Measurements from ENCODE around the gene COPG2. TPM values are rescaled to one million over a fixed set of nuclear protein-coding genes. Genes with fewer than 3 reads are reported as not detected.
"Not testable (repeated sequence)": the region's sequence is repeated elsewhere in the genome, so short reads cannot be mapped to it uniquely, and the experiment has no call there.

Gene COPG2
- total RNA-seq, 1 experiment from 2014 or later, result 17.6 TPM

DNA sequence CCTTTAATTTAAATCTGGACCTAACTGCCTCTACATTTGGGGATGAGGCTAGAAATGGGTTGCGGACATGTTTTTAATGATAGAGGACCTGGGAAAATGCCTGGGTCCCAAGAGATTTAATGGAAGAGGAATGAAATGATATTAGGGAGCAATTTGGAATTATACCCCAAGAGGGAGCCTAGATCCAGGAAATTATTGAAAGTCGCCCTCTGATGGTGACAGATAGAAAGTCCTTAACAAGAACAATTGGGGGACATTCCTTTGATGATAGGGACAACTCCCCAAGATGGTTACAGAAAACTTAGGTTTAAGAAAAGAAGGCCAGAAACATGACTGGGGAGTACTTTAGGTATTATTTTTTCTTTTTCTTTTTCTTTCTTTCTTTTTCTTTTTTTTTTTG, 27.3 kb upstream of the COPG2 start:
- ChIA-PET CTCF (no interaction called here), POLR2A (ENCODE audit: low non-redundant PET) (no interaction called here)
- DNase-seq (ENCODE audit: low spot score), result peak; percentile 68
- H3K27me3 ChIP-seq (replicated peaks; ENCODE audit: insufficient read depth, low read depth, low read length, poor library complexity), result no peaks in the 10 kb centered on the region
- no peaks in the 10 kb centered on the region for H3K36me3 ChIP-seq (ENCODE audit: insufficient read depth, low read length, poor library complexity, severe bottlenecking)
- TF ChIP-seq CTCF (conservative IDR thresholded peaks at IDR 0.05; ENCODE audit: low read depth, low read length) (peak; percentile 76), EZH2 (IDR thresholded peaks at IDR 0.05; ENCODE audit: borderline replicate concordance, low read depth, low read length, poor library complexity, severe bottlenecking) (no peak)
- H3K4me3 ChIP-seq (ENCODE audit: low read depth, low read length, poor library complexity, severe bottlenecking), result no peak overlapping the region
- intact Hi-C loops (cut with micrococcal nuclease; ENCODE audit: unreplicated experiment), result loop anchor here (1.0 kb wide), 1 partner anchor 454 kb away; no protein-coding TSS in a partner anchor
- no TSS peak for BruUV-seq (replicated peaks)
- no peak overlapping the region for H3K27ac ChIP-seq (ENCODE audit: low read depth, low read length, poor library complexity, severe bottlenecking)
- no peaks in the 10 kb centered on the region for H3K9me3 ChIP-seq (ENCODE audit: low read depth, low read length, poor library complexity, severe bottlenecking)
- H3K4me1 ChIP-seq (ENCODE audit: insufficient read depth, low read length, poor library complexity, severe bottlenecking), result no peaks in the 10 kb centered on the region

- H3K4me1 ChIP-seq (ENCODE audit: insufficient read depth, low read length, poor library complexity, severe bottlenecking); BruUV-seq (replicated peaks); H3K4me3 ChIP-seq (ENCODE audit: low read depth, low read length, poor library complexity, severe bottlenecking); POLR2A ChIA-PET (ENCODE audit: low non-redundant PET); DNase-seq (ENCODE audit: low spot score); intact Hi-C loops (cut with micrococcal nuclease; ENCODE audit: unreplicated experiment); H3K27me3 ChIP-seq (replicated peaks; ENCODE audit: insufficient read depth, low read depth, low read length, poor library complexity); CTCF ChIA-PET; H3K27ac ChIP-seq (ENCODE audit: low read depth, low read length, poor library complexity, severe bottlenecking); H3K36me3 ChIP-seq (ENCODE audit: insufficient read depth, low read length, poor library complexity, severe bottlenecking): not testable (repeated sequence)
- peaks cover 11% of the 10 kb centered on the region for H3K9me3 ChIP-seq (ENCODE audit: low read depth, low read length, poor library complexity, severe bottlenecking)
These were observed 23.8 kb upstream of the COPG2 start for GRCh38 chr7:130692396-130692795.

GRCh38 chr7:130689683-130690082, 21.1 kb upstream of the COPG2 start:
- BruUV-seq (replicated peaks), result no TSS peak
- TF ChIP-seq CTCF (conservative IDR thresholded peaks at IDR 0.05; ENCODE audit: low read depth, low read length), result no peak
- no peak for TF ChIP-seq EZH2 (IDR thresholded peaks at IDR 0.05; ENCODE audit: borderline replicate concordance, low read depth, low read length, poor library complexity, severe bottlenecking)
- Histone ChIP-seq H3K9me3 (ENCODE audit: low read depth, low read length, poor library complexity, severe bottlenecking) (peaks cover 11% of the 10 kb centered on the region), H3K4me1 (ENCODE audit: insufficient read depth, low read length, poor library complexity, severe bottlenecking) (no peaks in the 10 kb centered on the region), H3K4me3 (ENCODE audit: low read depth, low read length, poor library complexity, severe bottlenecking) (no peak overlapping the region), H3K36me3 (ENCODE audit: insufficient read depth, low read length, poor library complexity, severe bottlenecking) (no peaks in the 10 kb centered on the region), H3K27me3 (replicated peaks; ENCODE audit: insufficient read depth, low read depth, low read length, poor library complexity) (no peaks in the 10 kb centered on the region), H3K27ac (ENCODE audit: low read depth, low read length, poor library complexity, severe bottlenecking) (no peak overlapping the region)
- intact Hi-C loops (cut with micrococcal nuclease; ENCODE audit: unreplicated experiment), result no loop called here
- no peak for DNase-seq (ENCODE audit: low spot score)
- ChIA-PET POLR2A (ENCODE audit: low non-redundant PET) (no interaction called here), CTCF (no interaction called here)

GRCh38 chr7:130683026-130683425, 14.5 kb upstream of the COPG2 start:
- intact Hi-C loops (cut with micrococcal nuclease; ENCODE audit: unreplicated experiment), result no loop called here
- CTCF ChIA-PET, result no interaction called here
- Histone ChIP-seq H3K27me3 (replicated peaks; ENCODE audit: insufficient read depth, low read depth, low read length, poor library complexity) (no peaks in the 10 kb centered on the region), H3K4me3 (ENCODE audit: low read depth, low read length, poor library complexity, severe bottlenecking) (no peak overlapping the region), H3K27ac (ENCODE audit: low read depth, low read length, poor library complexity, severe bottlenecking) (no peak overlapping the region), H3K9me3 (ENCODE audit: low read depth, low read length, poor library complexity, severe bottlenecking) (no peaks in the 10 kb centered on the region), H3K4me1 (ENCODE audit: insufficient read depth, low read length, poor library complexity, severe bottlenecking) (no peaks in the 10 kb centered on the region), H3K36me3 (ENCODE audit: insufficient read depth, low read length, poor library complexity, severe bottlenecking) (no peaks in the 10 kb centered on the region)
- TF ChIP-seq EZH2 (IDR thresholded peaks at IDR 0.05; ENCODE audit: borderline replicate concordance, low read depth, low read length, poor library complexity, severe bottlenecking) (no peak), CTCF (conservative IDR thresholded peaks at IDR 0.05; ENCODE audit: low read depth, low read length) (no peak)
- POLR2A ChIA-PET (ENCODE audit: low non-redundant PET), result no interaction called here
- BruUV-seq (replicated peaks), result no TSS peak
- no peak for DNase-seq (ENCODE audit: low spot score)
